HG02571 (cell line): ENCODE data around the gene STAG3.
"Not testable (repeated sequence)": the region's sequence is repeated elsewhere in the genome, so short reads cannot be mapped to it uniquely, and the experiment has no call there.

Experiments used
- ATAC-seq: cut with Tn5 transposase; IDR thresholded peaks from one replicate; pipeline ENCODE4 v1.9.1; 2021; ENCODE audit warnings: mild to moderate bottlenecking, moderate library complexity; ENCODE audit not compliant: unreplicated experiment

Gene STAG3

GRCh38 chr7:100210805-100211204, 33.1 kb downstream of the STAG3 start:
- no peak for ATAC-seq

- ATAC-seq, result no peak
Measured at GRCh38 chr7:100211342-100211780, 33.6 kb downstream of the STAG3 start.

DNA sequence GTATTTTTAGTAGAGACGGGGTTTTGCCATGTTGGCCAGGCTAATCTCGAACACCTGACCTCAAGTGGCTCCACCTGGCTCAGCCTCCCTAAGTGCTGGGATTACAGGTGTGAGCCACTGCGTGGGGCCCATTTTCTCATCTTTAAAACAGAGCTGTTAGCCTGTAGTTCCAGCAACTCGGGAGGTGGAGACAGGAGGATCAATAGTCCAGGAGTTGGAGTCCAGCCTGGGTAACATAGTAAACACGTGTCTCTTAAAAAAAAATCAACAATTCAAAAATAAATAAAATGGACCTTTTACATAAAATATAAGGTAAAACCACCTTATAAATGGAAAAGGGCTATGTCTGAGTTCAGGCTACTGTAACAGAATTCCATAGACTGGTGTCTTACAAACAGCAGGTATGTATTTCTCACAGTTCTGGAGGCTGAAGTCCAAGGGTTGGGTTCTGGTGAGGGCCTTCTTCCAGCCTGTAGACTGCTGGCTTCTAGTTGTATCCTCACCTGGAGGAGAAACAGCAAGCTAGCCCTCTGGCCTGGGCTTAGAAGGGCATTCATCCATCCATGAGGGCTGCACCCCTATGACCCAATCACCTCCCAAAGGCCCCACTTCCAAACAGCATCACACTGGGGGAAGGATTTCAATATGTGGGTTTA, 35.0 kb downstream of the STAG3 start:
- no peak for ATAC-seq

DNA sequence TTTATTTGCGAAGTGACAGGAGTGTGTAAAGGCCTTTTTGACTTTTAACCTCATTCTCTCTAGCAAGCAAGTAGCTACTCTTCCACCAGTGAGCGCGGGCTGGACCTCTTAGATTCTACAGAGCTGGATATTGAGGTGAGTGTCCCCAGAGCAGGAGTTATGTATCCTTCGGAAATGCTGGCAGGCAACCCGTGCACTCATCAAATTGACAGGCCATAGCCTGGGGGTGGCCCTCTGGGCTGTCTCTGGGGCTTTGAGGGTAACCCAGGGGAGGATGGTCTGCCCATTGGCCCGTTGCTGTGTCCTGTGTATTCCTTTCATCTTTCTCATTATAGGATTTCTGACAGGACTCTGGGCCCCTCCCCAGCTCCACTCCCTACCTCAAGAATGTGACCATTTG, 36.0 kb downstream of the STAG3 start:
- no peak for ATAC-seq

- ATAC-seq, result not testable (repeated sequence)
Measured at GRCh38 chr7:100214356-100214755, 36.6 kb downstream of the STAG3 start.

- ATAC-seq, result no peak
Measured at GRCh38 chr7:100215895-100216294, 38.2 kb downstream of the STAG3 start.

GRCh38 chr7:100217934-100218333, 40.2 kb downstream of the STAG3 start:
- not testable (repeated sequence) for ATAC-seq

GRCh38 chr7:100219271-100219737, 41.6 kb downstream of the STAG3 start:
- ATAC-seq, result no peak

DNA sequence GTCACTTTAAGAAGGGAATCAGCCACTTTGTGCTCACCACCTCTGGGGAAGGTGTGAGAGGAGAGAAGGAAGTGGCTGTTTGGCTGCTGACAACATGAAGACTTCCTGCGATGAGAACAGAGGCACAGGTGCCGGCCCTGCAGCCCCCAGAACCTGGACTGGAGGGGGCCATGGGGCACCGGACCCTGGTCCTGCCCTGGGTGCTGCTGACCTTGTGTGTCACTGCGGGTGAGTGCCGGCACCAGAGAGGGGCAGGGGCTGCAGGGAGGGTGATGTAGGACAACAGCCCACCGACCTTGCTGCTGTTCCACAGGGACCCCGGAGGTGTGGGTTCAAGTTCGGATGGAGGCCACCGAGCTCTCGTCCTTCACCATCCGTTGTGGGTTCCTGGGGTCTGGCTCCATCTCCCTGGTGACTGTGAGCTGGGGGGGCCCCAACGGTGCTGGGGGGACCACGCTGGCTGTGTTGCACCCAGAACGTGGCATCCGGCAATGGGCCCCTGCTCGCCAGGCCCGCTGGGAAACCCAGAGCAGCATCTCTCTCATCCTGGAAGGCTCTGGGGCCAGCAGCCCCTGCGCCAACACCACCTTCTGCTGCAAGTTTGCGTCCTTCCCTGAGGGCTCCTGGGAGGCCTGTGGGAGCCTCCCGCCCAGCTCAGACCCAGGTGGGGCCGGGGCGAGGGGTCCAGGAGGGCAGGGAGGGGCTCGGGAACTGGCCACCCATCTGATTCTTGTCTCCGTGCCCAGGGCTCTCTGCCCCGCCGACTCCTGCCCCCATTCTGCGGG, 42.3 kb downstream of the STAG3 start, which contains the start of gene PVRIG:
PVRIG (plus strand) TSS at position 149 of the 785 bp plus-strand sequence; CDS start at position 171, 22 bp downstream.
- not testable (repeated sequence) for ATAC-seq

- no peak for ATAC-seq
Measured at GRCh38 chr7:100220586-100221230, 43.0 kb downstream of the STAG3 start.

- peak; percentile 47 for ATAC-seq
Measured at GRCh38 chr7:100221231-100221718, 43.6 kb downstream of the STAG3 start.

DNA sequence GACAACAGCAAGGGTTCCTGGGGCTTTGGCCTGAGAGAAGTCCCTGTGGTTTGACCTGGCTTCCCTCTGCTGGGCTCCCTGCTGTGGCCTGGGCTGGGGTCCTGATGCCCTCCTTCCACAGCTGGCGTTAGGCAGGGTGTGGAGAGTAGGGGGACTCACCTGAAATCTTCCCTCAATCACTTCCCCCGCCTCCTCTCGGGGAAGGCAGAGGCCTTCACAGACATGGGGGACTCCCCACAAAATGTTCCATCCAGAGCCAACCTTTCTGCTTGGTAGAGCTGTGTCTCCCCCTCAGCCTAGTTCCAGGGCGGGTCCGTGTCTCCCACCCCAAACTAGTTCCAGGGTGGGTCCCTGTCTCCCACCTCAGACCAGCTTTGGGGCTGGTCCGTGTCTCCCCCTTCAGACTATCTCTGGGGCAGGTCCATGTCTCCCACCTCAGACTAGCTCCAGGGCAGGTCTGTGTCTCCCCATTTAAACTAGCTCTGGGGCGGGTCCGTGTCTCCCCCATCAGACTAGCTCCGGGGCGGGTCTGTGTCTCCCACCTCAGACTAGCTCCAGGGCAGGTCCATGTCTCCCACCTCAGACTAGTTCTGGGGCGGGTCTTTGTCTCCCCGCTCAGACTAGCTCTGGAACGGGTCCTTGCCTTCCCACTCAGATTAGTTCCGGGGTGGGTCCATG, 44.2 kb downstream of the STAG3 start:
- ATAC-seq, result no peak

- no peak for ATAC-seq
Measured at GRCh38 chr7:100222445-100223132, 44.9 kb downstream of the STAG3 start.

GRCh38 chr7:100223376-100223927, 45.7 kb downstream of the STAG3 start:
- not testable (repeated sequence) for ATAC-seq

DNA sequence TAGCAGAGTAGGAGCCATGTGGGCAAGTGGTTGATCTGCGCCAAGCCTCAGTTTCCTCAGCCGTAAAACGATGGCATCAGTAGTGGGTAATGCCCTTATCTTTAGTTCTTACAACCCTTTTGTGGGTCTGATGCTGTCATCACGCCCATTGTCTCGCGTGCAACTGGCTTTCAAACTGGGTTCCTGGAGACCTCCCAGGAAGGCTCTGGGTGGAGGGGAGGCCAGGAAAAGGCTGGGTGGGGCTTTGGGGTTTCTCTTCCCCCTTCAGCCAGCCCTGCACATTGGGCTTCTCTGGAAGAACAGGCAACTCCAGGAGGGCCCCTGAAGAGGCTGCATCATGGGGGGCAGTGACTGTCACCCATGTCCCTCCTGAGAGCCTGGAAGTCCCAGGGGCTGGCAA, 47.2 kb downstream of the STAG3 start:
- not testable (repeated sequence) for ATAC-seq

GRCh38 chr7:100234660-100235317, 57.1 kb downstream of the STAG3 start:
- ATAC-seq, result not testable (repeated sequence)

DNA sequence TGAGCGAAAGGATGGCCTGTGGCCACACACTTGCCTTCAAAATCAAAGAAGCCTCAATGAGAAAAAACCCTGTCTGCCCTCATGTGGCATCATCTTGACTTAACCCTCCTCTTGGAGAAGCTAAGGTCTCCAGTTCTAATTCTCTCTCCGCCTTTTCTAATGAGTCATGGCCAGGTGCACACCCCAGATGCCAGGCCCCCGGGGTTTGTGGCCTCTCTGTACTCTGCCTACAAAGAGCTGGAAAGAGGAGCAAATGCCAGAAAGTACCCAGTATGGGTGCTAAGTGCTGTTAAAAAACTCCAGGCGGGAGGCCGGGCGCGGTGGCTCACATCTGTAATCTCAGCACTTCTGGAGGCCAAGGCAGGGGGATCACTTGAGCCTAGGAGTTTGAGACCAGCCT, 62.3 kb downstream of the STAG3 start:
- ATAC-seq, result not testable (repeated sequence)

GRCh38 chr7:100243385-100243784, 65.7 kb downstream of the STAG3 start:
- peak; percentile 78 for ATAC-seq

- not testable (repeated sequence) for ATAC-seq
Measured at GRCh38 chr7:100244988-100245605, 67.4 kb downstream of the STAG3 start.
